Stimulated activated CD8-positive, alpha-beta memory T cell treated with anti-CD3 and anti-CD28 coated beads, Interleukin-15, amount 100 ng/mL, for 1 hour (primary cell): ENCODE measurements around the gene OR2A2.
A peak's percentile ranks its signal among the peaks of the same experiment; 100 is the strongest.
"Not testable (repeated sequence)": the region's sequence is repeated elsewhere in the genome, so short reads cannot be mapped to it uniquely, and the experiment has no call there.

Experiments used
- DNase-seq: peaks from one replicate; pipeline ENCODE4 v3.0.0-alpha.2; 2020; ENCODE audit warnings: low read depth

OR2A2 gene, protein sequence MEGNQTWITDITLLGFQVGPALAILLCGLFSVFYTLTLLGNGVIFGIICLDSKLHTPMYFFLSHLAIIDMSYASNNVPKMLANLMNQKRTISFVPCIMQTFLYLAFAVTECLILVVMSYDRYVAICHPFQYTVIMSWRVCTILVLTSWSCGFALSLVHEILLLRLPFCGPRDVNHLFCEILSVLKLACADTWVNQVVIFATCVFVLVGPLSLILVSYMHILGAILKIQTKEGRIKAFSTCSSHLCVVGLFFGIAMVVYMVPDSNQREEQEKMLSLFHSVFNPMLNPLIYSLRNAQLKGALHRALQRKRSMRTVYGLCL

DNA sequence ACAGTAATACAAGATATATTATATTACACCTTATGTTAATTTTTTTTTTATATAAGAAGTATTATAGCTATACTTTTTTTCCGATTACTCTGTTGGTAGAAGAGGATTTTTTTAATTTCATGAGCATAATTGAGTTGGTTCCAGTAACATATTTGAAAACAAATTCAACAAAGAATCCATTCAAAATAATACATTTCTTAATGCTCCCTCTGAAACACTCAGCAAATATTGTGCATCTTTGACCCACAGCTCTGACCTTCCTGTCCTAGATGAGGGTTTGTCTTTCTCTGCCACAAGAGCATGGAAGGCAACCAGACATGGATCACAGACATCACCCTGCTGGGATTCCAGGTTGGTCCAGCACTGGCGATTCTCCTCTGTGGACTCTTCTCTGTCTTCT is at the start of gene OR2A2:
OR2A2 (plus strand) TSS at position 301 of the 400 bp plus-strand sequence; CDS start at position 301, 0 bp downstream.
- DNase-seq: no peak

DNA sequence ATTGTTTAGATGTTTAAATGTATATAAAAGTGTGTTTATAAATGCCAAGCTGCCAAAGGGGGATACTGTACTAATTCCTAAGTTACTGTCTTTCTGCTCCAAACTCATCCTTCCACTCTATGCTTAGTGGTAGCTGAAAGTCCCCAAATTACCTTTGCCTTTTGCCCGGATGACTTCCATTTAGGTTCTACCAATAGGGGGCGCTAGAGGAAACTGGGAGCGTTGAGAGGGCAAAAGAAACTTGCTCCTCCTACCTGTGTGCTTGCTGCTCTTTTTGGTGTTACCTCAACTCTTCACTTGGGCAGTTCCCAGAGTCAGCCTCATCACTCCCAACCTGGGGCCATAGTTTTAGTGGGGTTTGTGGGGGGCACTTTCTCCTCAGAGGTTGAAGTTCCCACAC is 45.7 kb upstream of the OR2A2 start:
- no peak for DNase-seq

DNA sequence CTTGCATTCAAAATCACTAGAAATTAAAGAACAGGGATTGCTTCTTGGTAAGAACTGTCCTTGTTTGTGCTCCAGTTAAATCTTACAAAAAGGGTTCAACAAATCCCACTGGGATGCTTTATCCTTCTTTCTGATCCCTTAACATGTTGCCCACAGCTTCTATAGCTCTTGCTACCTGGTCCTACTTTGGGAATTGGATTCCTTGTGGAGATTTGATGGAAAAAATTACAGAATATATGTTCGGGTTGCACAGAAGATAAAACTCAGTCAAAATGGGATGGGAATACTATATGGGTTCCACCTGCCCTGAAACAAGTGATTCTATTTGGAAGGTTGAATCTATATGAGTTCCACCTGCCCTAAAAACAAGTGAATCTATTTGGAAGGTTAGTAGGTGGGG is 39.9 kb upstream of the OR2A2 start, which contains the start of gene OR2A25:
OR2A25 (plus strand) TSS at position 301 of the 400 bp plus-strand sequence. CDS start 4,409 bp downstream, outside the sequence.
- no peak for DNase-seq

DNA sequence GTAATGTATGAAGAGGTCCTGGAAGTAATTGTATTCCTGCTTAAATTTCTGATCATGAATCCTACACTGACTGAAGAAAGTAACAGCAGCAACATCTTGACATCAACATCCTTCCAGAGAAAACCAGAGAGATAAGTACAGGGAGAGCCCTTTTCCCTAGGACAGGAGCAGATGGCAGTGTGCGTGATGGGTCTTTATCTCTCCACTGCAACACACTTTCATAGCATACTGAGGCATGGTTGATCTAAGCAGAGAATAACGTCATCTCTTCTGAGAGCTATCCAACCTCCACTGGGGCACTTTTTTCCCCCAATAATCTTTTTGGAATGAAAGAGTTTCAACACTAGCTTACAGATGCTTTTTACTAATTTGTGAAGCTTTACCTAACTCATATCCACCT is 39.4 kb upstream of the OR2A2 start:
- DNase-seq: no peak

DNA sequence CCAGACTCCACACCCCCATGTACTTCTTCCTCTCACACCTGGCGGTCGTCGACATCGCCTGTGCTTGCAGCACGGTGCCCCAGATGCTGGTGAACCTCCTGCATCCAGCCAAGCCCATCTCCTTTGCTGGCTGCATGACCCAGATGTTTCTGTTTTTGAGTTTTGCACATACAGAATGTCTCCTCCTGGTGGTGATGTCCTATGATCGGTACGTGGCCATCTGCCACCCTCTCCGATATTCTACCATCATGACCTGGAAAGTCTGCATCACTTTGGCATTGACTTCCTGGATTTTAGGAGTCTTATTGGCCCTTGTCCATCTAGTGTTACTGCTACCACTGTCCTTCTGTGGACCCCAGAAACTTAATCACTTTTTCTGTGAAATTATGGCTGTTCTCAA is 35.0 kb upstream of the OR2A2 start:
- no peak for DNase-seq

DNA sequence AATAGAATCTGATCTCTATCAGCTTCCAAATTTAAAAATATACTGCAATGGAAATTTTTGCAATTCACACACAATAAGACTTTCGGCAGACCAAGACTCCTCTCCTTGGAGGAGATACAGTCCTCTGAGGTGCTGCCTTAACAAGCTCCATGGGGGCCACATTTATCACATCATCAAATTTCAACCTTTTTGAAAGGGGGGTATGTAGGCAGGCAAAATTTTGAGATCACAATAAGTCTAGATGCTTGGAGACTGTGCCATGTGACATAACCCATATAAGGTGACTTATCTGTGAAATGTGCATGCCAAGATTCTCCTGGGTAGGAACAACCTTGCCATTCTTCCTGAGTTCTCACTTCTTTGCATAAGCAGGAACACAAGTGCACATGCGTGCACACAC is 23.4 kb upstream of the OR2A2 start, which contains the start of gene OR2A12:
OR2A12 (plus strand) TSS at position 301 of the 400 bp plus-strand sequence. CDS start 8,830 bp downstream, outside the sequence.
- no peak for DNase-seq

DNA sequence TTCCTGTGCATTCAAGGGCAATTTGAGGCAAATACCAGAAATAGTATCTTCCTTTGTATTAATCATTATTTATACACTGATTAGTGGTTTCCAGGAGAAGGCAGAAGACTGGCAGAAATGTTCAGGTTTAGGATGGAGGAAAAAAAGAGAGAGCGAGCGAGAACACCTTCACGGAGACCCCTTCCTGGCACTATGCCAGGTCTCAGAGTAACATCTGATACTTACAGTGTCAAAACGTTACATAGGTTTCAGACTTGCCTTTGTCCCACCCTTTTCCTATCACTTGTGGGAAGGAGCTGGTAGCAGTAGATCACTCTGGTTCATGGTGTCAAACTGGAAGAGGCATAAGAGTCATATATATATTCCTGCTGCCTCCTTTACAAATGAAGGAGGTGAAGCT is 22.7 kb upstream of the OR2A2 start:
- DNase-seq: no peak

DNA sequence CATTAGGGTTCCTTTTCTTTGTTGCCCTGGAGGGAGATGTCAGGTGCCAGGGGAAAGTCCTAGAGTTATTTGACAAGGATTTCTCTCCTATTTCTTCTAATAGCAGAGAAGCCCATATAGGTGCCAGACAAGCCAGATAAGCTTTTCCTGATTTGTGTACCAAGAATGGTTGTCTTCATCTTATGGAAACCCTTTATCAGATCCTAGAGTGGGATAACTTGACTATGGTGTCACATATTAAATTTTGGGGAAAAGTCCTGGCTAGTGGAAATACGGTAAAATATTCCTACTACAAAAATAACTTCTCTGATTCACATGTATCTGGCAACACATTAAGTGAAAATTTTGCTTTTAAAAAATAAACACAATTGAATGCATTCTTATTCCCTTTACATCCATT is 22.2 kb upstream of the OR2A2 start:
- no peak for DNase-seq

DNA sequence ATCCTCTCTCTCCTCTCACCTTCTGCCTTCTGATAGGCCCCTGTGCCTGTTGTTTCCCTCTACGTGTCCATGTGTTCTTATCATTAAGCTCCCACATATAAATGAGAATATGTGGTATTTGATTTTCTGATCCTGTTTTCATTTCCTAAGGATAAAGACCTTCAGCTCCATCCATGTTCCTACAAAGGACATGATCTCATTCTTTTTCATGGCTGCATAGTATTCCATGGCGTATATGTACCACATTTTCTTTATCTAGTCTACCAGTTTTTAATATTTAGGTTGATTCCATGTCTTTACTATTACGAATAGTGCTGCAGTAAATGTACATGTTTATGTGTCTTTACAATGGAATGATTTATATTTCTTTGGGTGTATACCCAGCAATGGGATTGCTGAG is 18.7 kb upstream of the OR2A2 start:
- DNase-seq: no peak

DNA sequence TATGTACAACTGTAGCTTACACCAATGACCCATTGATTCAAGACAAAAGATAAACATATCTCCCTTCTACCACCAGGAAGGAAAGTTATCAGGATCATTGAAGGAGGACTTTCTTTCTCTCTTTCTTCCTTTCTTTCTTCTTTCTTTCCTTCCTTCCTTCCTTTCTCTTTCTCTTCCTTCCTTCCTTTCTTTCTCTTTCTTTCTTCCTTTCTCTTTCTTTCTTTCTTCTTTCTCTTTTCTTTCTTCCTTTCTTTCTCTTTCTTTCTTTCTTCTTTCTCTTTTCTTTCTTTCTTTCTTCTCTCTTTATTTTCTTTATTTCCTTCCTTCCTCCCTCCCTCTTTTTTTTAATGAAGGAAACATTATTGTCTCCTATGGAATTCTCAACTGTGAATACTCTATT is 10.6 kb upstream of the OR2A2 start:
- no peak for DNase-seq

DNA sequence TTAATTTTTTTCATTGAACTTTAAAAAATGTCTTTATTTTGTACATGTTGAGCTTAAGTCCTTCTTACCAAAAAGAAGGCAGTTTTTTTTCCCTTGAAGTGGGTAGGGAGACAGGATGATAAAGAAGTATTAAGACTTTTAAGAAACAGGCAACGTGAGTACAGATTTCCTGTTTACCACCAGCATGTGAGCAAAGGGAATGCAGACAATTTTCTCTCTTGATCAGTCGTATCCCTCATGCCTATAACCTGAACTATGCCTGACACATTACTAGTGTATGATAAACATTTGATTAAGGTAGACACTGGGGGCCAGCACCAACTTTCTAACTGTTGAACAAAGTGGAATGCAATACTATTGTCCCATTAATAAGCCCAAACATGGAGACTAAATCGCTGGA is 8.8 kb upstream of the OR2A2 start:
- DNase-seq: no peak

DNA sequence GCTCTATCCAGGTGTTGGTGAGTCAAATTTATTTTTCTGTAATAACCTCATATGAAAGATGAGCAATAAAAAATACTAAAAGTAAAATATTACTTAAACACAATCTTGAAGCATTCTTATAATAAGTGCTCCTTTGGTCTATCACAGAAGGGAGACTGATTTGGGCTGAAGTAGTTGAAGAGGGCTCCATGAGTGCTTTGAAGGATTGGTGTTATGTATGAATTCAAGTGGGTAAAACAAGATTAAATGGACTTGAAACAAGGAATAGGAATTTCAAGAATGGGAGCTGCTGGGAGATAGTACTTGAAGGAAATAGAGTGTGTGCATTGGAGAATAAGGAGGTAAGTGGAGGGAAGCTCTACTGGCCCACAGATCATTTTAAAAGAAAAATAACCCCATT is 7.3 kb upstream of the OR2A2 start:
- no peak for DNase-seq

DNA sequence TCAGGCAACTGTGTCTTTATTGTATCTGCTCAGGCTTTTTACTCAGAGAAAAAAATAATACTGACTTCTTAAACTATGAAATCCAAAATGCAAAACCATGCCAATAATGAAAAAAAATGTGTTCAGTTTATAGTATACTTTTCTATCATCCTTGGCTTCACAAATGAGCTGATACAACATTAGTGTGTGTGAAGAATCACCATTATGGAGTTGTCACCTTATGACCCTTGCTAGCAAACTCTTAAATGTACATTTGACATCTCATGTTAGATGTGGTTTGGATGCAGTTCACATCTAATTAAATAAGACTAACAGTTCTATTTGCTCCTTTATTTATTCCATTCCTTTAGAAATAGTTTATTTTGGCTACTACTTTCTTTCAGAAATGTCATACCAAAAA is 4.2 kb upstream of the OR2A2 start:
- DNase-seq: no peak

DNA sequence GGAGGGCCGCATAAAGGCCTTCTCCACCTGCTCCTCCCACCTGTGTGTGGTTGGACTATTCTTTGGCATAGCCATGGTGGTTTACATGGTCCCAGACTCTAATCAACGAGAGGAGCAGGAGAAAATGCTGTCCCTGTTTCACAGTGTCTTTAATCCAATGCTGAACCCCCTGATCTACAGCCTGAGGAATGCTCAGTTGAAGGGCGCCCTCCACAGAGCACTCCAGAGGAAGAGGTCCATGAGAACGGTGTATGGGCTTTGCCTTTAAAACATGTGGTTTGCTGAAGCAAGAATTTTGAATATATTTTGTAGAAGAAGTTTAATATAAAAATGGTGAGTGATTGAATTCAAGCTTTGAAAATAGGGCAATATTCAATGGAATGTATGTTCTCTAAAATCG is 889 bp downstream of the OR2A2 start:
- DNase-seq: no peak

DNA sequence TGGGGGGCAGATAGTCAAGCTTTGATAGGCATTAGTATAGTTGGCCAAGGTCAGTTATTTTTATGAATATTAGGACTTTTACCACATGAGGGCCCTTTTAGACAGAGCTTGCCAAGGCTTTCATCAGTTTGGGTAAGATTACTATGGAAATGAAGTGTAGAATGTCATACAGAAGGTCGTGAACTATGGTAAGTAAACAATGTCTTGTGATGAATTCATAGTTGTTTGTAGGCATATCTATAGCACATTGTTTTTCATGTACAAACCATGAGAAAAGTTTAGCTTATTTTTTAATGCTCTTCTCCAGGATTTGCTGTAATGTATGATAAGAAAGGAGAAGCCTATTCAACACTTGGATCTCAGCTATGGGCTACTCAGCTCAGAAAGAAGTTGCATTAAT is 4.3 kb downstream of the OR2A2 start:
- DNase-seq: no peak

DNA sequence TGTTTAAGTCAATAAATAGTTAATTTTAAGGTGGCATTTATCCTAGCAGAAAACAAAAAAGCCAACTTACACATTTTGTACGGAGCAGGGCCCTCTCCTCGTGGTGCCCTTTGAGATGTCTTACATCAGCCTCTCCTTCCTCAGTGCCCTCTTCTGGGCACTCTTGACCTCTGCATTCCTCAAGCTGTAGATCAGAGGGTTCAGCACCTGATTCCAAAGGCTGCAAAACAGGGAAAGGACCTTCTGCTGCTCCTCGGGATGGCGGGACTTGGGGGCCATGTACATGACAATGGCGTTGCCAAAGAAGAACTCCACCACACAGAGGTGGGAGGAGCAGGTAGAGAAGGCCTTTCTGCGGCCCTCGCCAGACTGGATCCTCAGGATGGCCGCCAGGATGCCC is 9.0 kb downstream of the OR2A2 start:
- DNase-seq: no peak

DNA sequence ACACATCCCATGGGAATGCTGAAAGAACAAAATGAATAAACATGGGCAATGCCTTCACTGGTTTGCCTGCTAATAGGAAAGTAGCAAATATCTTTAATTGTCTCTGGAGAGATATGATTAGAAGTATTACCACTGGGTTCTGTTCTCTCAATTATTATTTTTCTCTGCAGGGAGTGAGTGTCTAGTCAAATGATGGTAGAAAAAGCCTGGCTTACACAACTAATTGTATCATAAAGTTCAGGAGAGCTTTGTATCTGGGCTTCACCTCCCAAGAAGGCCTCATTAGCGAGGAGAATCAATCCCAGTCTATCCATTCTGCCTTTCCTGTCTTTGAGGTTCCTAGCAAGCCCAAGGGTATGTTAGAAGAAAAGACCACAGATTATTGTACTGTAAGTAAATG is 13.5 kb downstream of the OR2A2 start, which contains the start of gene OR2A14:
OR2A14 (plus strand) TSS at position 301 of the 400 bp plus-strand sequence. CDS start 5,937 bp downstream, outside the sequence.
- no peak for DNase-seq

DNA sequence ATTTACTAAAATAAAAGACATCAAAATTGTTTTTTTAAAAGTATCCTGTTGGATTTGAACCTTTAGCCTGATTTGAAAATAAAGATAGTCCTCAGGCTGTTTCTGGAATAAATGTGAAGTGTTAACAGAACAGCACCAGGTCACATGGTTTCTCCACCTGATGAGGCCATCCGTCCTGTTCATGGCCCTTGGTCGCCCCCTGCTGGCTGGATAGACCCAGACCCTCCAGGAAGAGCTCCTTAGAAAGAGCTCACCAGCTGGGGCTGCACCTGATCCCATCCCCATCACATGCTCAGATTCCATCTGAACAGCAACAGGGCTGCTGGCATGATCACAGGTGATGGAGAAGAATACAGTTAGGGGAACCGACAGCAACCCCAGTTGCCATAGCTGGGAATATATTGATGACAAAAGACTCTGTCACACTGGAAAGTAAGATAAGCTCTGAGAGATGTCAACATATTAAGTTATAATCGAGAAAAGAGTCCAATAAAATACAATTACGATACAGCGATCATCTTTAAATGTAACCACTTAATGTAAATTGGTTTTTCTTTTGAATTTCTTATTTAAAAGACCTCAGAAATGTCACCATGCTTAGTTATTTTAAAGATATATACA is 18.4 kb downstream of the OR2A2 start:
- peak; percentile 86 for DNase-seq

DNA sequence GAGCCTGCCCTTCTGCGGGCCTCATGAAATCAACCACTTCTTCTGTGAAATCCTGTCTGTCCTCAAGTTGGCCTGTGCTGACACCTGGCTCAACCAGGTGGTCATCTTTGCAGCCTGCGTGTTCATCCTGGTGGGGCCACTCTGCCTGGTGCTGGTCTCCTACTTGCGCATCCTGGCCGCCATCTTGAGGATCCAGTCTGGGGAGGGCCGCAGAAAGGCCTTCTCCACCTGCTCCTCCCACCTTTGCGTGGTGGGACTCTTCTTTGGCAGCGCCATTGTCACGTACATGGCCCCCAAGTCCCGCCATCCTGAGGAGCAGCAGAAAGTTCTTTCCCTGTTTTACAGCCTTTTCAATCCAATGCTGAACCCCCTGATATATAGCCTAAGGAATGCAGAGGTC is 20.2 kb downstream of the OR2A2 start:
- not testable (repeated sequence) for DNase-seq

DNA sequence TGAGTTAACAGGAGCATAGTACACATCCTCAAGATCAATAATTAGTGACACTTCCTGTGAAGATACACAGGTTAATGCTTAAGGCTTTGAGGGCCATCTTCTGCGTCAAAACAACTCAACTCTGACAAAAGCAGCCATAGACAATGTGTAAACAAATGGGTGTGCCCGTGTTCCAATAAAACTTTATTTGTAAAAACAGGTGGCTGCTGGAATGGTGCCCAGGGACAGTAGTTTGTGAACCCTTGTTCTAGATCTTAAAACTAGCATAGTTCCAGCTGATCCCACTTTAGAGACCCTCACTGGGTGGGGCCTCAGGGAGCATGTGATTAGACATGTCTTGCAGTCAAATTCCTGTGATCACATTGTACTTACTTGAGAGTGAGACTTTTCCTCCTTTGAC is 21.3 kb downstream of the OR2A2 start:
- DNase-seq: no peak

DNA sequence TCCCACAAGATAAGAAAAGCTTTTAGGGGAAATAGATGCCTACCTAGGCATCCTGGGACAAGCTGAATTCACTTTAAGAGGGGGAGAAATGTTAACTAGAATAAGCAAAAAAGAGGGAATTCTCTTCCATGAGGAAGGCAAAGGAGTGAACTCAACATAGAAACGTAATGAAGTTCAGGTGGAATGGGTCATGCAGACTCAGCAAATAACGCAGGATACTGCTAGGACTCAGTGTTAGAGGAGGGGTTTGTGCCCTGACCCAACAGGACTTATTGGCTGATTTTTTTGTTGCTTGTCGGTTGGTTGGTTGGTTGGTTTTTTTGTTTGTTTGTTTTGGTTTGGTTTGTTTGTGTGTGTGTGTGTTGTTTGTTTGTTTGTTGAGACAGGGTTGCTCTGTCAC is 22.9 kb downstream of the OR2A2 start:
- no peak for DNase-seq

DNA sequence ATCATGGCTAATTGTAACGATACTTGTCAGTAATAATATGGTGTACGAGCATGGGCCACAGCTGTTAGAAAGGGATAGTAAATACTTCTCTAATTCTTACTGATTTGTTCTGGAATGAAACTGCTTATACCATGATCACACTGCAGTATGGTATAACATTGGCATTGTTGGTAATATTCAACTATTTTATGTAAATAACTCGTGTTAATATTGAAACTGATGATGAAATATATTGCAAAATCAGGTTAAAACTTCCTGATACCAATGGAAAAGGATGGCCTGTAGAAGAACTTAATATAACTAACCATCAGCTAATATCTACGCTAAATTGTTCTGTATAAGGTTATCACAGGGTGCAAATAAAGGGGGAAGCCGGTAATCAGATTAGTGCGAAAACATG is 23.9 kb downstream of the OR2A2 start:
- no peak for DNase-seq

DNA sequence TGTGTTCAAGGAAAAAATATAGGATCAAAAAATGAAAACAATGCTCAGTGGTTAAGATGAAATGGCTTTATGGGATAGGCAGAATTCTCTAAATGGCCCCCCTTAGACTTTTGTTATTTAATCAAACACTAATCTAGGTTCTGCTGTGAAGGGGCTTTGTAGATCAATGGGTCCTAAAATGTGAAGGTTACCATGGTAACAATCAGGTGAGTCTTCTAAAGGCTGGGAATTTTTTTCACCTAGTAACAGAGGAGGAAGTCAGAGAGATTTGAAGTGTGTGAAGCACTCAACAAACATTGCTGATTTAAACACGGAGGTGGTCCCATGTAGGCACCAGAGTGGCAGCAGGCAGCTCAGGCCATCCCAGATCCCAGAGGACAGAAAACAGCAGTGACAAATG is 24.7 kb downstream of the OR2A2 start:
- no peak for DNase-seq

DNA sequence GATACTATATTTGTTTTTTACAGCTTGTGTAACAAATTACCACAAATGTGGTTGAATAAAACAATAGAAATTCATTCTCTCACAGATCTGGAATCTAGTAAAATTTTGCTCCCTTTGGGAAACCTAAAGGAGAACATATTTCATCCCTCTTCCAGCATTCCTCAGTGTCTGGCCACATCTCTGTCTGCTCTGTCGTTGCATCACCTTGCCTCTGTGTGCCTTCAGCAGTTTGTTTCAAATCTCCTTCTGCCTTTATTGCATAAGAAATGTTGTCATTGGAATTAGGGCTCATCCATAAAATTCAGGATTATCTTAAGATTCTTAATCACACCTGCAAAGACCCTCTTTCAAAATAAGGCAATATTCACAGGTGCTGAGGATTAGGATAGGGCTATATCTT is 28.1 kb downstream of the OR2A2 start:
- no peak for DNase-seq
